ENCODE measurements around the gene FBXL7. TPM values are rescaled to one million over a fixed set of nuclear protein-coding genes. Genes with fewer than 3 reads are reported as not detected.
A peak's percentile ranks its signal among the peaks of the same experiment; 100 is the strongest.

FBXL7 gene
- total RNA-seq, 2 experiments from 2014 or later = not detected

DNA sequence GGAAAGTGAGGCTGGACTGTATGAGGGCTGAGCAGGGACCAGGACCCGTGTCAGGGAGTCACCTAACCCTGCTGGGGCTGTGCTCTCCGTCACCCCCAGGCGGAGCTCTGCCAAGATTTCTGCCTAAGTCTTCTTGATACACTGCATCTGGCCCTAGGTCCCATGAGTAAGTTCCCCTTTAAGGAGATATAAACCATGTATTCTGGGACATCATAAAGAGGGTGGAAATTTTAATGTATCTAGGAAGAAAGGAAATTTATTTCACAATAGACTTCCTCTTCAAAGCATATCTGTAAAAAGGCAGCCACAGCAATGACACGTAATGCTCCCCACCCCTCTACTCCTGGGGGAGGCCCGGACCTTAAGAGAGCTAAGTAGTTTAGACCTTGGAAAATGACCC lies 183.4 kb downstream of the FBXL7 start:
- Histone ChIP-seq H3K36me3 (ENCODE audit: insufficient read depth, low read length) (no peaks in the 10 kb centered on the region), H2AFZ (ENCODE audit: low read length) (no peak overlapping the region), H3K79me2 (ENCODE audit: insufficient read depth, low read depth, low read length) (no peaks in the 10 kb centered on the region), H3K4me3 (ENCODE audit: low read depth, low read length, poor library complexity, severe bottlenecking) (no peak overlapping the region), H4K20me1 (ENCODE audit: insufficient read depth, low read length) (no peaks in the 10 kb centered on the region), H3K4me2 (ENCODE audit: low read length) (no peak overlapping the region), H3K9me3 (ENCODE audit: low read length) (no peaks in the 10 kb centered on the region), H3K27ac (ENCODE audit: low read depth, low read length, poor library complexity, severe bottlenecking) (no peak overlapping the region), H3K9me2 (ENCODE audit: insufficient read depth, low read length) (no peaks in the 10 kb centered on the region), H3K4me1 (ENCODE audit: insufficient read depth, low read length, poor library complexity, severe bottlenecking) (no peaks in the 10 kb centered on the region)
- POLR2A ChIA-PET = no interaction called here
- CTCF ChIA-PET (ENCODE audit: unreplicated experiment) = no interaction called here
- peak; percentile 4 for DNase-seq (ENCODE audit: low spot score)
- intact Hi-C loops (cut with micrococcal nuclease; ENCODE audit: unreplicated experiment) = no loop called here
- no TSS peak for BruUV-seq (replicated peaks)
- TF ChIP-seq EZH2phosphoT487 (IDR thresholded peaks at IDR 0.05; ENCODE audit: borderline replicate concordance, low read depth, low read length) = no peak
- TF ChIP-seq, protein P1, sequence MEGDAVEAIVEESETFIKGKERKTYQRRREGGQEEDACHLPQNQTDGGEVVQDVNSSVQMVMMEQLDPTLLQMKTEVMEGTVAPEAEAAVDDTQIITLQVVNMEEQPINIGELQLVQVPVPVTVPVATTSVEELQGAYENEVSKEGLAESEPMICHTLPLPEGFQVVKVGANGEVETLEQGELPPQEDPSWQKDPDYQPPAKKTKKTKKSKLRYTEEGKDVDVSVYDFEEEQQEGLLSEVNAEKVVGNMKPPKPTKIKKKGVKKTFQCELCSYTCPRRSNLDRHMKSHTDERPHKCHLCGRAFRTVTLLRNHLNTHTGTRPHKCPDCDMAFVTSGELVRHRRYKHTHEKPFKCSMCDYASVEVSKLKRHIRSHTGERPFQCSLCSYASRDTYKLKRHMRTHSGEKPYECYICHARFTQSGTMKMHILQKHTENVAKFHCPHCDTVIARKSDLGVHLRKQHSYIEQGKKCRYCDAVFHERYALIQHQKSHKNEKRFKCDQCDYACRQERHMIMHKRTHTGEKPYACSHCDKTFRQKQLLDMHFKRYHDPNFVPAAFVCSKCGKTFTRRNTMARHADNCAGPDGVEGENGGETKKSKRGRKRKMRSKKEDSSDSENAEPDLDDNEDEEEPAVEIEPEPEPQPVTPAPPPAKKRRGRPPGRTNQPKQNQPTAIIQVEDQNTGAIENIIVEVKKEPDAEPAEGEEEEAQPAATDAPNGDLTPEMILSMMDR (conservative IDR thresholded peaks at IDR 0.05; ENCODE audit: low read length) = 0 out of 2 replicates have a peak, but pooled peaks have one; percentile 32

DNA sequence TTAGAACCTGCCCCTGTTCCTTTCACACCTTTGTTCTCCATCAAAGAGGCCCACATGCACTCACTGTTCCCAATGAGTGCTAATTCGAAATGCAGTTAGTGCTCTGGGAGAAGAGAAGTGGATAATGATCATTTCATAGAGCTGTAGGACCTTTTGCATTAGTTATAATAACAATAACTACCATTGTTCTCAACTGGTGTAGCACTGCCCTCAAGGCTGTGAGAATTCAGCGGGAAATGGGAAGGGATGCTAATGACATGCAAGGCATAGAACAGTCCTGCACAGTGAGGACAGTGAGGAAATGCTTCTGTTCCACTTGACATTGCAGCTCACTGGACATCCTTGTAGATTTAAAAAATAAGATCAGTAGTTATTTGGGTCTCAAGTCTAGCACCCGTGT lies 187.4 kb downstream of the FBXL7 start:
- POLR2A ChIA-PET = interaction anchor here (0.9 kb wide), 1 partner anchor 14 kb away, joined by 3 read pairs; no protein-coding TSS in a partner anchor
- no peaks in the 10 kb centered on the region for H3K36me3 ChIP-seq (ENCODE audit: insufficient read depth, low read length)
- BruUV-seq (replicated peaks) = no TSS peak
- intact Hi-C loops (cut with micrococcal nuclease; ENCODE audit: unreplicated experiment) = no loop called here
- no peak for TF ChIP-seq EZH2phosphoT487 (IDR thresholded peaks at IDR 0.05; ENCODE audit: borderline replicate concordance, low read depth, low read length)
- TF ChIP-seq, protein P1 (conservative IDR thresholded peaks at IDR 0.05; ENCODE audit: low read length) = no peak
- no peak overlapping the region for H3K4me2 ChIP-seq (ENCODE audit: low read length)
- no peaks in the 10 kb centered on the region for H3K4me1 ChIP-seq (ENCODE audit: insufficient read depth, low read length, poor library complexity, severe bottlenecking)
- H4K20me1 ChIP-seq (ENCODE audit: insufficient read depth, low read length) = no peaks in the 10 kb centered on the region
- no peaks in the 10 kb centered on the region for H3K9me2 ChIP-seq (ENCODE audit: insufficient read depth, low read length)
- no peaks in the 10 kb centered on the region for H3K9me3 ChIP-seq (ENCODE audit: low read length)
- no peak for DNase-seq (ENCODE audit: low spot score)
- no peak overlapping the region for H3K4me3 ChIP-seq (ENCODE audit: low read depth, low read length, poor library complexity, severe bottlenecking)
- no peak overlapping the region for H2AFZ ChIP-seq (ENCODE audit: low read length)
- H3K27ac ChIP-seq (ENCODE audit: low read depth, low read length, poor library complexity, severe bottlenecking) = no peak overlapping the region
- CTCF ChIA-PET (ENCODE audit: unreplicated experiment) = no interaction called here
- H3K79me2 ChIP-seq (ENCODE audit: insufficient read depth, low read depth, low read length) = no peaks in the 10 kb centered on the region

DNA sequence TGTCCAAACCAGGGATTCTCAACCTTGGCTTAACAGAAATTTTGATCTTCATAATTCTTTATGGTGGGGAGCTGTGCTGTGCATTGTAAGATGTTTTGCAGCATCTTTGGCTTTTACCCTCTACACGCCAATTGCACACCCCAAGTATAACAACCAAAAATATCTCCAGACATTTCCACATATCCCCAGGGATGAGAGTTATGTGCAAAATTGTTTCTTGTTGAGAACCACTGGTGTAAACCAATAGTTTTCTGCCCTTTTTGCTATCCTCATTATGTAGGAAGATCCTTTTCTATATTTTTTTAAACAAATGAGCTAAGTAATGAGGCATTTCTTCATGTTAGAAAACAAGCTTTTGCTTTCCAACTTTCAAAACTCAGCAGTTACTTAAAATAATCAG lies 189.9 kb downstream of the FBXL7 start:
- Histone ChIP-seq H3K9me3 (ENCODE audit: low read length) (no peaks in the 10 kb centered on the region), H3K4me2 (ENCODE audit: low read length) (no peak overlapping the region), H3K4me3 (ENCODE audit: low read depth, low read length, poor library complexity, severe bottlenecking) (no peak overlapping the region), H3K9me2 (ENCODE audit: insufficient read depth, low read length) (no peaks in the 10 kb centered on the region), H3K4me1 (ENCODE audit: insufficient read depth, low read length, poor library complexity, severe bottlenecking) (no peaks in the 10 kb centered on the region), H4K20me1 (ENCODE audit: insufficient read depth, low read length) (no peaks in the 10 kb centered on the region), H3K27ac (ENCODE audit: low read depth, low read length, poor library complexity, severe bottlenecking) (no peak overlapping the region), H3K79me2 (ENCODE audit: insufficient read depth, low read depth, low read length) (no peaks in the 10 kb centered on the region), H3K36me3 (ENCODE audit: insufficient read depth, low read length) (no peaks in the 10 kb centered on the region), H2AFZ (ENCODE audit: low read length) (no peak overlapping the region)
- intact Hi-C loops (cut with micrococcal nuclease; ENCODE audit: unreplicated experiment) = no loop called here
- ChIA-PET CTCF (ENCODE audit: unreplicated experiment) (no interaction called here), POLR2A (no interaction called here)
- no TSS peak for BruUV-seq (replicated peaks)
- TF ChIP-seq, protein P1 (conservative IDR thresholded peaks at IDR 0.05; ENCODE audit: low read length) = no peak
- TF ChIP-seq EZH2phosphoT487 (IDR thresholded peaks at IDR 0.05; ENCODE audit: borderline replicate concordance, low read depth, low read length) = no peak
- DNase-seq (ENCODE audit: low spot score) = no peak
